Natural killer cell treated with Interleukin-12 subunit alpha and Interleukin-12 subunit beta and Interleukin-15 and Interleukin-18, amount 100 ng/mL, for 72 hours (primary cell): ENCODE results near the gene ZNF318. TPM values are rescaled to one million over a fixed set of nuclear protein-coding genes. Genes with fewer than 3 reads are reported as not detected.
"Not testable (repeated sequence)": the region's sequence is repeated elsewhere in the genome, so short reads cannot be mapped to it uniquely, and the experiment has no call there.

Experiments
- ATAC-seq, 2 donors: fragments of 150-1000 bp; cut with Tn5 transposase in 1 of 2; sonication (Bioruptor Pico), chemical (Tn5 transposase) in 1 of 2; 2 replicates each; pipeline ENCODE4 v1.10.0; 2021
- DNase-seq: peaks from one replicate; pipeline ENCODE4 v3.0.0; 2022; ENCODE audit warnings: low spot score
- H3K27ac Mint-ChIP-seq, 2 donors: 1 replicate in 1 of 2; 2 replicates in 1 of 2; pipeline ENCODE4 v1.8.0; 2022; ENCODE audit warnings: mixed read lengths in 2 of 2, mild to moderate bottlenecking in 1 of 2, moderate library complexity in 1 of 2
- H3K27me3 Mint-ChIP-seq, 2 donors: 1 replicate in 1 of 2; 2 replicates in 1 of 2; pipeline ENCODE4 v1.8.0; 2022; ENCODE audit warnings: mixed read lengths in 2 of 2
- H3K36me3 Mint-ChIP-seq: one replicate; pipeline ENCODE4 v1.8.0; 2022; ENCODE audit warnings: mixed read lengths
- H3K4me1 Mint-ChIP-seq, 2 donors: 1 replicate in 1 of 2; 2 replicates in 1 of 2; pipeline ENCODE4 v1.8.0; 2022; ENCODE audit warnings: low read depth in 2 of 2, mixed read lengths in 2 of 2, mild to moderate bottlenecking in 1 of 2
- H3K4me3 Mint-ChIP-seq: one replicate; pipeline ENCODE4 v1.8.0; 2022; ENCODE audit warnings: mixed read lengths
- H3K9me3 Mint-ChIP-seq: 2 replicates; pipeline ENCODE4 v1.8.0; 2022; ENCODE audit warnings: mixed read lengths
- total RNA-seq, 2 donors: library from RNA; stranded (reverse); gene quantifications; one replicate each; pipeline ENCODE4 v1.2.3, GENCODE V29; 2022

ZNF318 gene, protein sequence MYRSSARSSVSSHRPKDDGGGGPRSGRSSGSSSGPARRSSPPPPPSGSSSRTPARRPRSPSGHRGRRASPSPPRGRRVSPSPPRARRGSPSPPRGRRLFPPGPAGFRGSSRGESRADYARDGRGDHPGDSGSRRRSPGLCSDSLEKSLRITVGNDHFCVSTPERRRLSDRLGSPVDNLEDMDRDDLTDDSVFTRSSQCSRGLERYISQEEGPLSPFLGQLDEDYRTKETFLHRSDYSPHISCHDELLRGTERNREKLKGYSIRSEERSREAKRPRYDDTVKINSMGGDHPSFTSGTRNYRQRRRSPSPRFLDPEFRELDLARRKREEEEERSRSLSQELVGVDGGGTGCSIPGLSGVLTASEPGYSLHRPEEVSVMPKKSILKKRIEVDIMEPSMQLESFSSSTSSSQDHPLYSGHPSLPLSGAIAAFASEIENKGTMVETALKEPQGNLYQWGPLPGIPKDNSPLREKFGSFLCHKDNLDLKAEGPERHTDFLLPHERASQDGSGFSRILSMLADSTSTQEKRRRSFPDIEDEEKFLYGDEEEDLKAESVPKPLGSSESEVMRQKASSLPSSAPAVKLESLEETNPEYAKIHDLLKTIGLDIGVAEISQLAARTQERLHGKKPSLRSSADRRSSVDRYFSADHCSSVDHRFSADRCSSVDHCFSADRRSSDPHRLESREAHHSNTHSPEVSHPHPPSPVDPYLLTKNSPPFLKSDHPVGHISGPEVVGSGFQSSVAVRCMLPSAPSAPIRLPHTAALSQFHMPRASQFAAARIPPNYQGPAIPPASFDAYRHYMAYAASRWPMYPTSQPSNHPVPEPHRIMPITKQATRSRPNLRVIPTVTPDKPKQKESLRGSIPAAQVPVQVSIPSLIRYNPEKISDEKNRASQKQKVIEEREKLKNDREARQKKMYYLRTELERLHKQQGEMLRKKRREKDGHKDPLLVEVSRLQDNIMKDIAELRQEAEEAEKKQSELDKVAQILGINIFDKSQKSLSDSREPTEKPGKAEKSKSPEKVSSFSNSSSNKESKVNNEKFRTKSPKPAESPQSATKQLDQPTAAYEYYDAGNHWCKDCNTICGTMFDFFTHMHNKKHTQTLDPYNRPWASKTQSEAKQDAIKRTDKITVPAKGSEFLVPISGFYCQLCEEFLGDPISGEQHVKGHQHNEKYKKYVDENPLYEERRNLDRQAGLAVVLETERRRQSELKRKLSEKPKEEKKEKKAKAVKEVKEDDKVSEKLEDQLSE (N-terminal part only)
- total RNA-seq, result 10 to 100 TPM in 1 of 2 donors, 1 to 10 TPM in 1; 6.4 to 11.3 TPM

DNA sequence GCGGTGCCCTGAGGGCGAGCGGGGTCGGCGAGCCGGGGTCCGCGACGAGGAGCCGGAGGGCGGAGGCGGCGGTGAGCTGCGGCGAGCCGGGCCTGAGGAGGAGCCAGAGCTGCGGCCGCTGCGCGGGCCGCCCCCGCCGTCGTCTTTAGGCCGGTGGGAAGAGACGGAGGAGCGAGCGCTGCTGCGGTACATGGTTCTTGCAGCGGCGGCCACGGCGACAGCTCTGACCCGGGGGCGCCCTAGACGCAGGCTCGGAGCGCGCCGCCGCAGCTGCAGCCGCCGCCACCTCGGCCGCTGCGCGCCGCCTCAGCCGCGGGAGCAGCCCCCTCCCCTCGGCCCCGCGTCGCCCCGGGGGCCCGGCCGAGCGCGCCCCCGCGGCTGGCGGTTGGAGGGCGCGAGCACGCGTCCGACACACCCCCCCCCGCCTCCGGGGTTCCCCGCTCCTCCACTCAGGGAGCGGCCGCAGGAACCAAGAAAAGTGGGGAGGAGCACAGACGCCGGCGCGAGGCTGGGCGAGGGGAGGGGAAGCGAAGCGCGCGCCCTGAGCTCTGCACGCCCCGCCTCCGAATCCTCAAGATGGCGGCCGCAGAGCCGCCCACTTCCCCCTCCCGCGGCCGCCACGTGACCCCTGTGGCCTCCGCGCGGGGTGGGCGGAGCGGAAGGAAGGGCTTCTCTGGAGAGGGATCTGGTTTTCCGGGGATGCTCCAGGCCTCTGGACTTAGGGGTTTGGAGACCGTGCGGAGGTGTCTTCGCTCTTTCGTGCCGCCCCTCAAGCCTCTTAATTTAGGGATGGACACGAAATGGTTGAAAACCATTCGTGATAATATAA is at the start of gene ZNF318:
ZNF318 (minus strand) TSS at position 474 of the 829 bp plus-strand sequence; CDS start at position 192, 282 bp downstream.
- peaks cover 7% of the 10 kb centered on the region for H3K36me3 Mint-ChIP-seq
- H3K4me1 Mint-ChIP-seq, result peaks cover 27 to 46% of the 10 kb centered on the region in 2 donors
- ATAC-seq (peak; percentile 98), DNase-seq (peak; percentile 97)
- H3K27ac Mint-ChIP-seq, result peak within 1 kb of the TSS; percentile 88 to 94
- H3K4me3 Mint-ChIP-seq, result peak within 1 kb of the TSS; percentile 84
- H3K27me3 Mint-ChIP-seq, result no peaks in the 10 kb centered on the region
- no peaks in the 10 kb centered on the region for H3K9me3 Mint-ChIP-seq

DNA sequence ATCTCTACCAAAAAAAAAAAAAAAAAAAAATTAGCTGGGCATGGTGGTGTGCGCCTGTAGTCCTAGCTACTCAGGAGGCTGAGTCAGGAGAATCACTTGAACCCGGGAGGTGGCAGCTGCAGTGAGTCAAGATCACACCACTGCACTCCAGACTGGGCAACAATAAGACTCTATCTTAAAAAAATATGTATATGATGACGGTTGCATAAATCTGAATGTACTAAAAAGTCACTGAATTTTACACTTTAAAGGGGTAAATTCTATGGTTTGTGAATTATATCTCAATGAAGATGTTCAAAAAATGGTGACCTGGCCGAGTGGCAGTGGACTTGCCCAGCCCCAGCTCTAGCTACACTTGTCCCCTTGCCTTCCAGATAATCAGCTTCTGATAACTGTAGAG is 47.5 kb upstream of the ZNF318 start:
- Mint-ChIP-seq H3K36me3 (no peaks in the 10 kb centered on the region), H3K4me1 (peaks cover 0 to 5% of the 10 kb centered on the region in 2 donors), H3K27ac (no peak overlapping the region), H3K9me3 (no peaks in the 10 kb centered on the region), H3K27me3 (peaks cover 10 to 19% of the 10 kb centered on the region in 2 donors), H3K4me3 (no peak overlapping the region)
- DNase-seq (no peak), ATAC-seq (no peak)

- ATAC-seq, H3K4me3 Mint-ChIP-seq, H3K4me1 Mint-ChIP-seq, DNase-seq, H3K36me3 Mint-ChIP-seq, H3K9me3 Mint-ChIP-seq, H3K27ac Mint-ChIP-seq: not testable (repeated sequence)
- peaks cover 10 to 21% of the 10 kb centered on the region in 2 donors for H3K27me3 Mint-ChIP-seq
Observed at GRCh38 chr6:43415275-43415674, 45.8 kb upstream of the ZNF318 start.

DNA sequence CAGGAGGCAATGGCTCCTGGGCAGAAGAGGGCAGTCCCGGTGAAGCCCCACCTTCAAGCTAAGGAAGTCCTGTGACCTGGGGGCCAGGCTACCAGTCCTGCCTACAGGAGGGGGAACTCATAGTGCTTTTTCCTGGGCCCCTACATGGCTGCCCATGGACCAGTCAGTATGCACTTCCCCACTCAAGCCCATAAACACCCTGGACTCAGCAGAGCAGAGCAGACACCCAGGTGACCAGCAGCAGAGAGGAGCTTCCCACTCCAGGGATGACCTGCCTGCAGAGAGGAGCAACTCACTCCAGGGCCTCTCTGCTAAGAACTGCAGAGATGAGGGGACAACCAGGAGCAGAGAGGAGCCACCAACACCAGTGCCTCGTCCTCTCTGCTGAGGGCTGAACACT is 43.6 kb upstream of the ZNF318 start:
- DNase-seq, result no peak
- H3K4me1 Mint-ChIP-seq, result peaks cover 0 to 5% of the 10 kb centered on the region in 2 donors
- H3K36me3 Mint-ChIP-seq, result no peaks in the 10 kb centered on the region
- H3K4me3 Mint-ChIP-seq, result no peak overlapping the region
- H3K9me3 Mint-ChIP-seq, result no peaks in the 10 kb centered on the region
- no peak overlapping the region for H3K27ac Mint-ChIP-seq
- H3K27me3 Mint-ChIP-seq, result peaks cover 8 to 26% of the 10 kb centered on the region in 2 donors
- ATAC-seq, result peak in 1 of 2 donors; percentile 15

DNA sequence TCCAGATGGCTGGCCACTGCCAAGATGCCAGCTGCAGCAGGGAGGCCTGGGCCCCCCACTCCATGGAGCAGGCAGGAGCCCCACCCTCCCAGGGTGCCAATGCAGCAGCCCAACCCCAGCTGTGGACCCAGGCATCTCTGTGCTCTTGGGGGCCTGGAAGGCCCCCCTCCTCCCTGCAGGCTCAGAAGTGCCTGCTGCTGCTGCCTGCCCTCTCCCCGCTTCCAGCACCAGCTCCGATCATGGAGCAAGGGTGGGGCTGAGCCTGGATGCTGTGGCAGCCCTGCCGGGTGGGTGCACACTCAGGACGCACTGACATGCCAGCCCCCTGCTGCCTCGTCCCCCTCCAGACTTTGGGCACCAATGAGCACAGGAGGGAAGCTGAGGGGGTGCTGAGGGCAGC is 43.1 kb upstream of the ZNF318 start:
- peak; percentile 20 to 32 for ATAC-seq
- Mint-ChIP-seq H3K27me3 (peaks cover 3 to 27% of the 10 kb centered on the region in 2 donors), H3K4me1 (peaks cover 0 to 5% of the 10 kb centered on the region in 2 donors), H3K9me3 (no peaks in the 10 kb centered on the region), H3K27ac (no peak overlapping the region), H3K36me3 (no peaks in the 10 kb centered on the region), H3K4me3 (no peak overlapping the region)
- no peak for DNase-seq

DNA sequence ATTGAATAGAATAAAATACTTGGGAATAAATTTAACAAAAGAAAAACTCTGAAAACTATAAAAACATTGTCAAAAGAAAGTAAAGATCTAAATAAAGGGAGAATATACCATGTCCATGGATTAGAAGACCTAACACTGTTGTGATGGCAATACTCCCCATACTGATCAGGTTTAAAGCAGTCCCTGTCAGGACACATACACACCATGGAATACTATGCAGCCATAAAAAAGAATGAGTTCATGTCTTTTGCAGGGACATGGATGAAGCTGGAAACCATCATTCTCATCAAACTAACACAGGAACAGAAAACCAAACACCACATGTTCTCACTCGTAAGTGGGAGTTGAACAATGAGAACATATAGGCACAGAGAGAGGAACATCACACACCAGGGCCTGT is 41.3 kb upstream of the ZNF318 start:
- H3K4me3 Mint-ChIP-seq, H3K36me3 Mint-ChIP-seq, DNase-seq, H3K27ac Mint-ChIP-seq, H3K4me1 Mint-ChIP-seq, ATAC-seq, H3K9me3 Mint-ChIP-seq: not testable (repeated sequence)
- peaks cover 0 to 28% of the 10 kb centered on the region in 2 donors for H3K27me3 Mint-ChIP-seq

GRCh38 chr6:43408259-43408658 is 38.8 kb upstream of the ZNF318 start:
- ATAC-seq, result no peak

DNA sequence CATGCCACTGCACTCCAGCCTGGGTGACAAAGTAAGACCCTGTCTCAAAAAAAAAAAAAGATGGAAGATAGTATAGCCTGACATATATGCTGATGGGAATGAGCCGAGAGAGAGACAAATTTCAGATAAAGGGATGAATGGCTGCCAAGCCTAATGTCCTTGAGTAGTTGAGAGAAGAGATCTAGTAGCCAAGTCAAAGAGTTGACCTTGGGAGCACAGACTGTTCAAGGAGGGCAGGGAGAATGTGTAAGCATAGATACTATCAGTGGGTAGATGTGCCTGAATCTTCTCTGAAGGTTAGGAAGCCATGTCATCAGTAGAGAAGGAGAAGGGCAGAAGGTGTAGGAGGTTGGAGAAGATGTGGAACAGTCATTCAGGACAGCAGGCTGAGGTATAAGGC is 37.8 kb upstream of the ZNF318 start:
- Mint-ChIP-seq H3K9me3 (no peaks in the 10 kb centered on the region), H3K27me3 (peaks cover 27 to 34% of the 10 kb centered on the region in 2 donors), H3K4me3 (no peak overlapping the region), H3K4me1 (no peaks in the 10 kb centered on the region), H3K36me3 (no peaks in the 10 kb centered on the region), H3K27ac (no peak overlapping the region)
- no peak for DNase-seq
- no peak for ATAC-seq

More at GRCh38 chr6:43408259-43408658, 38.8 kb upstream of the ZNF318 start:
- DNase-seq, result no peak
- Mint-ChIP-seq H3K36me3 (no peaks in the 10 kb centered on the region), H3K9me3 (no peaks in the 10 kb centered on the region), H3K4me1 (no peaks in the 10 kb centered on the region), H3K27ac (no peak overlapping the region), H3K27me3 (peaks cover 23 to 34% of the 10 kb centered on the region in 2 donors), H3K4me3 (no peak overlapping the region)

DNA sequence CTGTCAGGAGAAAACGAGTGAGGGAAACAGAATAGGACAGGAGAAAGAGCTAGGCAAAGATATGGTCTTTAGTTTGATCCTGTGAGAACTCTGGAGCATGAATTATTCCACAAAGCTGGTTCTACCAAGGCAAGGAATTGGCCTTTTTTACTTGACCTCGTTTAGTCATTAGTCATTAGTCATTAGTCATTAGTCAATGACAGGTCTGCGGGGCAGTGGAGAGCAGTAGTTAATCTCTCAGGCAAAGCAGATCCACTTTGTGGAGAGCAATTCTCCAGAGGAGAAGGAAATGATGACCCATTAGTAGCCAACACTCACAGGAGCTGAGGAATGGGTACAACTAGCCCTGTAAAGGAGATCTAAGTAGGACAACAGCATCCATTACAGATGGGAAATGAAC is 35.9 kb upstream of the ZNF318 start:
- ATAC-seq (no peak), DNase-seq (no peak)
- H3K4me3 Mint-ChIP-seq, result no peak overlapping the region
- H3K9me3 Mint-ChIP-seq, result no peaks in the 10 kb centered on the region
- H3K4me1 Mint-ChIP-seq, result no peaks in the 10 kb centered on the region
- H3K27me3 Mint-ChIP-seq, result peaks cover 35% of the 10 kb centered on the region in 2 donors
- no peak overlapping the region for H3K27ac Mint-ChIP-seq
- no peaks in the 10 kb centered on the region for H3K36me3 Mint-ChIP-seq

DNA sequence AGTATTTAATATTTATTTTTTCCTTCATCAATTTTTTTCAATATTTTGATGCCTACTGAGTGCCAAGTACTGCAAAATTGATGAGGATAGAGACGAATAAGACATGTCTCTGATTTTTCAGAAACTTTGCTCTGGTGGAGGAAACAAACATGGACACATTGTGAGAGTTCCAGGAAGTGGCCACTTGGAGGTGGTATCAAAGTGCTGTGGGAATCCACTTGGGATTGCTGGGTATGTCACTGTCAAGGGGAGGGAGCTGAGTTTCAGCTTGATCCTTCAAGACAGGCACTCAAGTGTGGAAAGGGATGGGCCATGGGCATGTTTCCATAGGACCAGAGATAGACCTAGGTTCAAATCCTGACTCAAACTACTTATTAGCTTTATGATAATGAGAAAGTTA is 33.4 kb upstream of the ZNF318 start:
- Mint-ChIP-seq H3K4me3 (no peak overlapping the region), H3K9me3 (no peaks in the 10 kb centered on the region), H3K27me3 (peaks cover 29 to 38% of the 10 kb centered on the region in 2 donors), H3K36me3 (no peaks in the 10 kb centered on the region), H3K27ac (no peak overlapping the region), H3K4me1 (no peaks in the 10 kb centered on the region)
- DNase-seq (no peak), ATAC-seq (no peak)

DNA sequence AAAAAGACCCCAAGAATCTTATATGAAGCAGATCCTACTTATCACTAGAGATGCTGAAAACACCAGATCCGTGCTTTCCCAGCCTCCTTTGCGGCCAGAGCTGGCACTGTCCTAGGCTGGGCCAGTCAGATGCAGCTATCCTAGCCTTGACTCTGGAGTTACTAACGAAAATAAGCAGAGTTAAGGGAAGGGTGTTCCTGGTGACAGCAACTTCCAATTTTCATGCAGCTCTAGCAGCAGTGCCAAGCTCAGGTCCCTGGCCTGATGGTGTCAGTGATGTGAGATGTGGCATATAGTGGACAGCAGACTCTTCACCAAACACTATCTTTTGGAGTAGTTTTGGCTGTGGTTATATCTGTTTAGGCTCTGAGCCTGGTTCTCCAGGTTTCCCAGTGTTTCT is 32.3 kb upstream of the ZNF318 start:
- no peaks in the 10 kb centered on the region for H3K4me1 Mint-ChIP-seq
- peaks cover 25 to 38% of the 10 kb centered on the region in 2 donors for H3K27me3 Mint-ChIP-seq
- H3K4me3 Mint-ChIP-seq, result no peak overlapping the region
- H3K36me3 Mint-ChIP-seq, result no peaks in the 10 kb centered on the region
- no peaks in the 10 kb centered on the region for H3K9me3 Mint-ChIP-seq
- H3K27ac Mint-ChIP-seq, result no peak overlapping the region
- ATAC-seq, result no peak
- no peak for DNase-seq

DNA sequence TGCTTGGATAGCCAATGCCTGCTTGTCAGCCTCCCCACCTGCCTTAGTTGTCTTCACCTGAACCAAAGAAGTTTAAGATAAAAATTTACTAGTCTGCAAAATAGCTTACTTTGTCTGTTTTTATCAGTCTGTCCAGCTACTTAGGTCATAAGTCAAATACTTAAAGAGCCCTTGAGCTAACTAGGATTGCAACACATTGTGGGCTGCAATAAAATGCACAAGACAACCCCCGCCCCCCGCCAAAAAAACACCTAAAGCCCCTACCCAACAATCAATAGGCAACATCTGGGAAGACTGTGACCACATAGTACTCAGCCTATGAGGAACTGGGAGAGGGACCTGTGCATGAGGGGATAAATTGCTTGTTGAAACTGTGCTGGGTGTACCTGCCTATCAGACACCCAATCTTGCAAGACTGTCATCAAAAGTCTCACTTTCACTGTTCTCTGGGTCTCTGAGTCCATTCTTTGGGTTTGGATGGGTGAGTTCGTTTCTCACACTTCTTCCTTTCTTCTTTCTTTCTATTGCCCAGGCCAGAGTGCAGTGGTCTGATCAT is 30.6 kb upstream of the ZNF318 start:
- no peaks in the 10 kb centered on the region for H3K9me3 Mint-ChIP-seq
- peaks cover 22 to 32% of the 10 kb centered on the region in 2 donors for H3K27me3 Mint-ChIP-seq
- peaks cover 0 to 4% of the 10 kb centered on the region in 2 donors for H3K4me1 Mint-ChIP-seq
- no peaks in the 10 kb centered on the region for H3K36me3 Mint-ChIP-seq
- DNase-seq (no peak), ATAC-seq (no peak)
- H3K27ac Mint-ChIP-seq, result no peak overlapping the region
- H3K4me3 Mint-ChIP-seq, result no peak overlapping the region
